CD14-positive monocyte (primary cell): ENCODE results near the gene CAPG. TPM values are rescaled to one million over a fixed set of nuclear protein-coding genes. Genes with fewer than 3 reads are reported as not detected.
A peak's percentile ranks its signal among the peaks of the same experiment; 100 is the strongest.

Experiments
- DNase-seq, 3 donors: peaks; one replicate each; pipeline ENCODE4 v3.0.0-alpha.2; 2011 to 2022
- H2AFZ ChIP-seq: 2 replicates; pipeline ENCODE4 v1.6.0; 2012; ENCODE audit warnings: mild to moderate bottlenecking, low read depth, low read length, inconsistent platforms; ENCODE audit not compliant: insufficient read depth, poor library complexity, severe bottlenecking
- H3K27ac ChIP-seq, 2 donors: 1 replicate in 1 of 2; 2 replicates in 1 of 2; pipeline ENCODE4 v1.5.1; 2012 to 2013; ENCODE audit warnings: low read length in 2 of 2, control low read depth in 1 of 2, inconsistent platforms in 1 of 2, low read depth in 1 of 2, mild to moderate bottlenecking in 1 of 2
- H3K27me3 ChIP-seq, 2 donors: one replicate each; pipeline versions ENCODE4 v1.6.0 to v1.6.1; 2011 to 2013; ENCODE audit warnings: low read length in 2 of 2; ENCODE audit not compliant: control insufficient read depth in 2 of 2, insufficient read depth in 2 of 2
- H3K36me3 ChIP-seq, 2 donors: replicated peaks in 1 of 2; 1 replicate in 1 of 2; 2 replicates in 1 of 2; pipeline versions ENCODE4 v1.5.1 to v1.6.1; 2012 to 2013; ENCODE audit warnings: low read length in 2 of 2, control low read depth in 1 of 2, inconsistent platforms in 1 of 2, mild to moderate bottlenecking in 1 of 2; ENCODE audit not compliant: insufficient read depth in 2 of 2, control insufficient read depth in 1 of 2
- H3K4me1 ChIP-seq, 2 donors: 1 replicate in 1 of 2; 2 replicates in 1 of 2; pipeline versions ENCODE4 v1.5.1 to v1.6.1; 2012 to 2013; ENCODE audit warnings: low read length in 2 of 2, control low read depth in 1 of 2, inconsistent platforms in 1 of 2, mild to moderate bottlenecking in 1 of 2, moderate library complexity in 1 of 2; ENCODE audit not compliant: insufficient read depth in 2 of 2, control insufficient read depth in 1 of 2
- H3K4me2 ChIP-seq: replicated peaks from 2 replicates; pipeline ENCODE3; 2012; ENCODE audit warnings: low read length, moderate library complexity, mild to moderate bottlenecking; ENCODE audit not compliant: poor library complexity, severe bottlenecking; ENCODE audit errors: extremely low read depth
- H3K4me3 ChIP-seq, 3 experiments: fragments of 200-600 bp in 1 of 3; sonication (generic) in 1 of 3; replicated peaks in 1 of 3; 1 replicate in 2 of 3; 2 replicates in 1 of 3; pipeline ENCODE4 v1.5.1; 2011 to 2013; ENCODE audit warnings: low read length in 3 of 3, mild to moderate bottlenecking in 3 of 3, control low read depth in 2 of 3, low read depth in 2 of 3, inconsistent platforms in 1 of 3, moderate library complexity in 1 of 3
- H3K79me2 ChIP-seq: 2 replicates; pipeline ENCODE4 v1.6.0; 2012; ENCODE audit warnings: mild to moderate bottlenecking, control low read depth, inconsistent platforms, low read length, moderate library complexity; ENCODE audit not compliant: insufficient read depth
- H3K9ac ChIP-seq: 2 replicates; pipeline ENCODE4 v1.6.0; 2017; ENCODE audit warnings: low read length, mild to moderate bottlenecking; ENCODE audit not compliant: insufficient read depth, poor library complexity, severe bottlenecking
- H3K9me3 ChIP-seq, 2 donors: replicated peaks in 1 of 2; 1 replicate in 1 of 2; 2 replicates in 1 of 2; pipeline versions ENCODE4 v1.5.1 to v1.6.1; 2012 to 2013; ENCODE audit warnings: low read length in 2 of 2, control low read depth in 1 of 2; ENCODE audit not compliant: control insufficient read depth in 1 of 2, insufficient read depth in 1 of 2
- H4K20me1 ChIP-seq: 2 replicates; pipeline ENCODE4 v1.6.0; 2012; ENCODE audit warnings: mild to moderate bottlenecking, low read length, control low read depth, moderate library complexity; ENCODE audit not compliant: insufficient read depth
- H3K27ac Mint-ChIP-seq, 7 donors: one replicate each; pipeline ENCODE4 v1.8.0; 2020; ENCODE audit warnings: mild to moderate bottlenecking in 7 of 7, mixed read lengths in 7 of 7, moderate library complexity in 6 of 7, inconsistent platforms in 2 of 7
- H3K27me3 Mint-ChIP-seq, 3 donors: one replicate each; pipeline ENCODE4 v1.8.0; 2021 to 2022; ENCODE audit warnings: low read depth in 3 of 3, mild to moderate bottlenecking in 3 of 3, mixed read lengths in 3 of 3, moderate library complexity in 3 of 3, inconsistent platforms in 1 of 3
- H3K36me3 Mint-ChIP-seq, 2 donors: one replicate each; pipeline ENCODE4 v1.8.0; 2020; ENCODE audit warnings: mixed read lengths in 2 of 2, inconsistent platforms in 1 of 2, mild to moderate bottlenecking in 1 of 2
- H3K4me1 Mint-ChIP-seq: one replicate; pipeline ENCODE4 v1.8.0; 2020; ENCODE audit warnings: mild to moderate bottlenecking, mixed read lengths
- H3K4me3 Mint-ChIP-seq, 2 donors: one replicate each; pipeline ENCODE4 v1.8.0; 2020; ENCODE audit warnings: mild to moderate bottlenecking in 2 of 2, mixed read lengths in 2 of 2, moderate library complexity in 1 of 2
- H3K9me3 Mint-ChIP-seq, 7 donors: one replicate each; pipeline ENCODE4 v1.8.0; 2020 to 2022; ENCODE audit warnings: mixed read lengths in 7 of 7, mild to moderate bottlenecking in 6 of 7, moderate library complexity in 6 of 7, inconsistent platforms in 2 of 7
- CTCF ChIP-seq: fragments of 200-600 bp; IDR thresholded peaks from one replicate; pipeline ENCODE4 v1.8.0; 2022; ENCODE audit warnings: antibody characterized with exemption, mild to moderate bottlenecking
- WGBS: methylation state at CpG from one replicate; pipeline ENCODE4 v1.1.5; 2013; ENCODE audit warnings: missing lambda C conversion rate; ENCODE audit not compliant: insufficient coverage; 5-methylcytosine and 5-hydroxymethylcytosine counted together
- intact Hi-C, 2 donors: fragments of 100-400 bp; cut with micrococcal nuclease; formaldehyde crosslinking; loops; one replicate each; pipeline versions ENCODE4 v1.15.0 to v1.15.1; 2023
- polyA plus RNA-seq, 3 donors: library from polyadenylated mRNA; depleted of rRNA in 1 of 3; unstranded in 2 of 3; stranded (reverse) in 1 of 3; fragments of 300-500 nt in 2 of 3; fragments of >200 nt in 1 of 3; fragmentation: Illumina TruSeq in 2 of 3; gene quantifications; 1 replicate in 2 of 3; 2 replicates in 1 of 3; pipeline ENCODE4 v1.2.3, GENCODE V29; 2012 to 2021

Gene CAPG
- polyA plus RNA-seq, 3 donors = 474 to 847 (median 631) TPM

- TF ChIP-seq CTCF = no peak
- Histone ChIP-seq H3K27me3 (no peaks in the 10 kb centered on the region), H3K4me3 (no peak overlapping the region), H3K79me2 (peaks cover 74% of the 10 kb centered on the region), H3K27ac (peak overlapping the region; percentile 33 to 68), H3K9me3 (peaks cover 0 to 2% of the 10 kb centered on the region in 2 donors), H3K4me2 (peak overlapping the region; percentile 22), H3K36me3 (peaks cover 47 to 54% of the 10 kb centered on the region in 2 donors), H4K20me1 (peaks cover 31% of the 10 kb centered on the region), H2AFZ (no peak overlapping the region), H3K4me1 (peaks cover 32 to 43% of the 10 kb centered on the region in 2 donors), H3K9ac (no peak overlapping the region)
- peak; percentile 34 to 49 (median 42) for DNase-seq
- no peak overlapping the region for H3K4me3 Mint-ChIP-seq
- peaks cover 0 to 10% (median 2%) of the 10 kb centered on the region in 7 donors for H3K9me3 Mint-ChIP-seq
- H3K27me3 Mint-ChIP-seq = no peaks in the 10 kb centered on the region
- intact Hi-C loops = loop anchor here in 1 of 2 donors (5.0 to 10.0 kb wide), 2 partner anchors 77 to 150 kb away; partner anchors contain the start of gene TGOLN2
- peak overlapping the region; percentile 54 to 88 (median 83) for H3K27ac Mint-ChIP-seq
- H3K36me3 Mint-ChIP-seq = peaks cover 56 to 60% of the 10 kb centered on the region in 2 donors
- peaks cover 36% of the 10 kb centered on the region for H3K4me1 Mint-ChIP-seq
- WGBS = 32% methylated on average over 7 of the region's 8 CpGs
Measured at GRCh38 chr2:85401844-85402243, 8.3 kb downstream of the CAPG start.

- peaks cover 0 to 10% (median 2%) of the 10 kb centered on the region in 7 donors for H3K9me3 Mint-ChIP-seq
- Histone ChIP-seq H3K27ac (peak overlapping the region; percentile 33 to 68), H3K36me3 (peaks cover 51 to 58% of the 10 kb centered on the region in 2 donors), H3K4me3 (no peak overlapping the region), H4K20me1 (peaks cover 31% of the 10 kb centered on the region), H3K79me2 (peaks cover 70% of the 10 kb centered on the region), H3K4me1 (peaks cover 28 to 39% of the 10 kb centered on the region in 2 donors), H2AFZ (no peak overlapping the region), H3K4me2 (no peak overlapping the region), H3K27me3 (no peaks in the 10 kb centered on the region), H3K9ac (no peak overlapping the region), H3K9me3 (peaks cover 0 to 2% of the 10 kb centered on the region in 2 donors)
- H3K4me3 Mint-ChIP-seq = no peak overlapping the region
- no peak for TF ChIP-seq CTCF
- peak overlapping the region in 5 of 7 donors; percentile 9 to 87 (median 83) for H3K27ac Mint-ChIP-seq
- no peak for DNase-seq
- H3K36me3 Mint-ChIP-seq = peaks cover 60 to 64% of the 10 kb centered on the region in 2 donors
- peaks cover 32% of the 10 kb centered on the region for H3K4me1 Mint-ChIP-seq
- intact Hi-C loops = loop anchor here in 1 of 2 donors (5.0 to 10.0 kb wide), 2 partner anchors 77 to 151 kb away; partner anchors contain the start of gene TGOLN2
- WGBS = 98% methylated on average over 6 of the region's 7 CpGs
- H3K27me3 Mint-ChIP-seq = no peaks in the 10 kb centered on the region
Measured at GRCh38 chr2:85401464-85401805, 8.7 kb downstream of the CAPG start.
